GM19468 (cell line): ENCODE measurements around the gene OR5L2.
"Not testable (repeated sequence)": the region's sequence is repeated elsewhere in the genome, so short reads cannot be mapped to it uniquely, and the experiment has no call there.

Experiments used
- ATAC-seq: cut with Tn5 transposase; IDR thresholded peaks from one replicate; pipeline ENCODE4 v1.9.1; 2021; ENCODE audit warnings: mild to moderate bottlenecking, moderate library complexity, moderate number of reproducible peaks; ENCODE audit not compliant: unreplicated experiment; ENCODE audit errors: extremely low read depth

Gene OR5L2

DNA sequence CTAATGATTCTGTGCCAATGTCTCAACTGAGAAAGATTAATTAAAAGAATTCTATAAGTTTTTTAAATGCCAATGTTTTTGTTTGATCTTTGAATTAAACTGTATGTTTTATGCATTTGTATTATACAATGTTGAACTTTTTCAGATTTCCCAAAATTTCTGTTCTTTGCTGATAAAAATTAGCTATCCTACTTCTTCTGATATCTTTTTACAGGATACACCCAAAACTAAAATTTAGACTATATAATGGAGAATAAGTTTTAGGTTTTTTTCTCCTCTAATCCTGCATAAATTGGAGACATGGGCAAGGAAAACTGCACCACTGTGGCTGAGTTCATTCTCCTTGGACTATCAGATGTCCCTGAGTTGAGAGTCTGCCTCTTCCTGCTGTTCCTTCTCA is at the start of gene OR5L2:
Gene OR5L2, plus strand, starts transcription at position 301 of the 400 bp plus-strand sequence. Its CDS starts 0 bp downstream, at position 301.
- ATAC-seq: no peak

DNA sequence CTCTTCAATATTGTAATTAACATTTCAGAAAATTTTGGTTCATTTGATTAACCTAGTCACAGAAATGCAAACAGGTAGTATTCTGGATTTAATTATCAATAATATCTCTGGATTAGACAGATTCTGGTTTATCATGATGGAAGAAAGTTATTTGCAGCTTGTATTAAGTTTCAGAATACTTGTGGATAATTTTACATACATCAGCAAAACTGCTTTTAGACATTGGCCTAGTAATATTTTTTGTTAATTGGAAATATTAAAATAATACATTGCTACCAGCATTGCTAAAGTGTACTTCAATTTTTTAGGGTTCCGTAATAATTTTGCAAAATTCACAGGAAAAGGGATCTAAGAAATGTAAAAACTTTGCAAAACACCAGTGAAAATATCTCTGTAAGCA is 35.4 kb upstream of the OR5L2 start:
- no peak for ATAC-seq

DNA sequence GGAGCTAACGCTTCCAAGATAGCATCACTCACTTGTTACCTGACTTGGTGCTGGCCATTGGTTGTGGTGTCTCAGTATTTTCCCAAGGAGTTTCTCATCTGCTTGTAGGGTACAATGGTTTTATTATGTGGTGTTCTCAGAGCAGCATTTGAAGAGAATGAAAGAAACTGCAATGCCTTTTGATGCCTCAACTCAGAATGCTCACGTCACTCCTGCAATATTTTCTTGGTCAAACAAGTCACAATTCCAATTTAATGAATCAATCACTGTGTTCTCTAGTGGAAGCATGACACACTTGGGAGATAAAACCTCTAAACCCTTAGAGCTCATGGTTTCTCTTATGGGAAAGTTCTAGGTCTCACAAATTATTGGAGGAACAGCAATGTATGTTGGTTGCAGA is 33.7 kb upstream of the OR5L2 start:
- no peak for ATAC-seq

DNA sequence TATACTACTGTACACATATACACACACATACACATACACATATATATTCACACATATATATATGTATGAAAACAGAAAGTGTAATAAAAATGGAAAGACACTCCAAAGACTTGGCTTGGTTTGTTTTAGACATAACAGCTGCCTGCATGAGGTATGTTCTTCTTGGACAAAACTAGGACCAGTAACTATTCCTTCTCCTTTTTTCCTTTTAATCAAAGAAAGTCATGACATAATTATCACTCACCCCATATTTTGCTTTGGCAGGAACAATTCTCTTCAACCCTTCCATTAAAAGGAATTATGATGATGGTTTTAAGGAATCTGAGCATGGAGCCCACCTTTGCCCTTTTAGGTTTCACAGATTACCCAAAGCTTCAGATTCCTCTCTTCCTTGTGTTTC is 31.8 kb upstream of the OR5L2 start, which contains the start of gene OR5D14:
Gene OR5D14, plus strand, starts transcription at position 301 of the 400 bp plus-strand sequence. Its CDS starts 0 bp downstream, at position 301.
- no peak for ATAC-seq

DNA sequence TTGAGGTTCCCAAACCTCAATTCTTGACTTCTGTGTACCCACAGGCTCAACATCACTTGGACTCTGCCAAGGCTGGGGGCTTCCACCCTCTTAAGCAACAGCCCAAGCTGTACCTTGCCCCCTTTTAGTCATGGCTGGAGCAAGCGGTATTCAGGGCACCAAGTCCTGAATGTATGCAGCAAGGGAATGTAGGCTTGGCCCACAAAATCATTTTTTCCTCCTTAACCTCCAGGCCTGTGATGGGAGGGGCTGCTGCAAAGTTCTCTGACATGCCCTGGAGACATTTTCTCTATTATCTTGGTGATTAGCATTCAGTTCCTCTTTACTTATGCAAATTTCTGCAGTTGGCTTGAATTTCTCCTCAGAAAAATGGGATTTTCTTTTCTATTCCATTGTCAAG is 20.8 kb upstream of the OR5L2 start:
- ATAC-seq: no peak

DNA sequence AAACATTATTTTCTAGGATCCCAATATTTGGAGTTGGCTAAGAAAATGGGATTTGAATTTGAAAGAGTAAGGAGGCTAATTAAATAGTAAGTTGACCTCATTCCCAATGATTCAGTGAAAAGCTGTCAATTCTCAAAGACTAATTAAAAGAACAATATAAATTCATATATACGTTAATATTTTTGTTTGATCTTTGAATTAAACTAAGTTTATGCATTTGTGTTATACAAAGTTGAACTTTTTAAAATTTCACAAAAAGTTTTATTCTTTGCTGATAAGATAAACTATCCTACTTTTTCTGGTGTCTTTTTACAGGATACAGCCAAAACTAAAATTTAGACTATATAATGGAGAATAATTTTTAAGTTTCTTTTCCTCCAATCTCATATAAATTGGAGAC is 16.0 kb upstream of the OR5L2 start, which contains the start of gene OR5L1:
Gene OR5L1, plus strand, starts transcription at position 301 of the 400 bp plus-strand sequence. CDS start 100 bp downstream, outside the sequence.
- no peak for ATAC-seq

DNA sequence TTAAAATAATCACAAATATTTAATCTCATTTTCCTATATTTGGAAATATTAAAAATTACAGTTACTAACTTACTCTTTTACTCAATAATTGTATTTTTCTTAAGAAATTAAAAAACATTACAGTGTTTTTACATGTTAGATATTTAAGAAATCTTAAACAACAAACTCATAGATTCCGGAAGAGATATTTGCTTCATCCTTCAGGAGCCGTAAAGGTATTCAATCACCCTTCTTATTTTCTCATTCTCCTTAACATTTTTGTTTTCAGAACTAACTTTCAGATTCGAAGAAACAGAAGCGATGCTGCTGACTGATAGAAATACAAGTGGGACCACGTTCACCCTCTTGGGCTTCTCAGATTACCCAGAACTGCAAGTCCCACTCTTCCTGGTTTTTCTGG is 7.7 kb upstream of the OR5L2 start, which contains the start of gene OR5D18:
Gene OR5D18, plus strand, starts transcription at position 301 of the 400 bp plus-strand sequence. Its CDS starts 0 bp downstream, at position 301.
- ATAC-seq: no peak

DNA sequence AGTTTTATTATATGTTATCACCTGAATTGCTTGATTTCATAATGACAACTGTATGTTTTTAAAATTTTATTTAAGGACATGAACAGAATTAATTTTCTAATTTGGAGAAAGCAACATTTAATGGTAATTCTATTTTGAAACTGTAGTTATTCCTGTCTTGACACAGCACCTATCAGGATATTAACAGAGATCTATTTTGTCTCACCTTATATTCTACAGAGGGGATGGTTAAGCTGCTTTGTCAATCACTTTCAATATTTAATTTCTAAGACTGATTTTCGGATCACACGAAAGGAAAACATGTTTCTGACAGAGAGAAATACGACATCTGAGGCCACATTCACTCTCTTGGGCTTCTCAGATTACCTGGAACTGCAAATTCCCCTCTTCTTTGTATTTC is 11.4 kb downstream of the OR5L2 start, which contains the start of gene OR5D16:
Gene OR5D16, plus strand, starts transcription at position 301 of the 400 bp plus-strand sequence. Its CDS starts 0 bp downstream, at position 301.
- ATAC-seq: no peak

DNA sequence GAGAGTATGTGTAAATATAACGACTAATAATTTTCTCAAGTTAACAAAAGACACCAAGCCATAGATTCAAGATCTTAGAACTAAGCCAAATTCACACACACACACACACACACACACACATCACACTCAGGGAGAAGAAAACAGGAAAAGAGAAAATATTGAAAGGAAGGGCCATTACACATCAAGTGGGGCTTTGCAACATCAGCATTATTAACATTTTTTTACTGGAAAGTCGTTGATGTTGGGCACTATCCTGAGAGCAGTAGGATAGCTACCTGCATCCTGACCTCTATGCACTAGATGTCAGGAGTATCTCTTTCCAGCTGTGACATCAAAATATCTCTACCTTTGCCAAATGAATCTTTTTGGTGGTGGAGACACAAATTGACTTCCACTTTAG is 20.4 kb downstream of the OR5L2 start:
- ATAC-seq: no peak

DNA sequence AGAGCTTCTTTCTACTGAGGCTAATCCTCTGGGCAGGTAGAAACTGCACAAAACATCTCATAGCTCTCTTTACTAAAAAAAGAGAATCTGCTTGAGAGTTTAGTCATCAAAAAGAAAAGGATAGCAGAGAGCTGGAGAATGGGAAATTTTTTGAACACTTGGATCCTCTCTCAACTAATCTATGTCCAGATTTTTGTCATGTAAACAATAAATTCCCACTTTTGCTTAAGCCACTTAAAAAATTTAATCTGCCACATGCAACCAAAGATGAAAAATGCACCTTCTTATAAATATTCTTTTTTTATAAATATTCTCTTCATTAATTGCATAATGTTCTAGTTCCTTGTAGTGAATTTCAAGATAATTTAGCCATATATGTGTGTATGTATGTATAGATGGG is 22.0 kb downstream of the OR5L2 start:
- ATAC-seq: no peak

DNA sequence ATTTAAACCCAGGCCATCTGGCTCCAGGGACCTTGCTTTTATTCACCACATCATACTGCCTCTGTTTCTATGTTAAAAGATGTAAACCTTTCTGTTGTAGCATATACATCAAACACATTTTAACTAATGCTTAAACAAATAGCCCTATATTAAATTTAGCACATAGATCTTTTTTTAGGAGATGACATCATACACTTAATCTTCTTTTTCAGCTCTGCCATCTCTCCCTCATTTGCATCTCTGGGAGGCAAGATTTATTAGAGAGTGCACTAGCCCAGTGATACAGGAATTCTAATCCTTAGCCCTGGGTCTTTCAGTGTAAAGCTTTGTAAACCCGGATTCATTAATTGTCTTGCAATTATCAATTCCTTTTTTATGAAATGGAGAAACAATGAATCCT is 25.1 kb downstream of the OR5L2 start:
- no peak for ATAC-seq

DNA sequence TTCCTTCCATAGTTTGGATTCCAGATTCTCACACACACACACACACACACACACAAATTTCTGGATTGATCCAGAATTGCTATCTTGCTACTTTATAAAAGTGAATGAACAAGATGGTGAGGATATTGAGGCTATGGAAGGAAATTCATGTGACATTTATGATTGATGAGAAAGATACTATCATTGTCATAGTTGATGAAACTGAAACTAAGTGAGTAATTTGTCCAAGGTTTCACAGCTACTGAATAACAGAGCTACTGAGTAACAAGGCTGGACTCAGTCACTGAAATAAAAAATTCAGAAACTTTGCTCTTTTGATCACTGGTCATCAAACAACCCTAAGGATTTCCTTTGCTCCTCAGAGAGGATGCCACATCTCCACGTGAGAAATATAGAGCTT is 27.7 kb downstream of the OR5L2 start:
- no peak for ATAC-seq

DNA sequence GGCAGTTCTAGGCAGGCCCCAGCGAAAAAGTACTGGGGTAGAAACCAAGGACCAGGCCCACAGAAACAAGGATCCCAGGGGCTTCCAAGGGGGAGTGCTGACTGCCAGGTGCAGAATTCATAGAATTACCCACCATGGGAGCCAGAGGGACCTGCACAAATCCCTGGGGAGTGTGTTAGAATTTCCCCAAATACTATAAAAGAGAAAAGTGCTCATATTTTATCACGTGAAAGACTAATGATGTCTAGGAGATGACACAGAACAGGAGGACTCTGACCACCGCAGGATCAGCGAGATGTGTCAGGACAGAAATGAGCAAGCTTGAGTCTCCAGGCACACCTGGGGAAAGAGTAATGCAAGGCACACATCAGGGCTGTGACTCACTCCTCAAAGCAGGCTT is 40.3 kb downstream of the OR5L2 start:
- ATAC-seq: not testable (repeated sequence)

DNA sequence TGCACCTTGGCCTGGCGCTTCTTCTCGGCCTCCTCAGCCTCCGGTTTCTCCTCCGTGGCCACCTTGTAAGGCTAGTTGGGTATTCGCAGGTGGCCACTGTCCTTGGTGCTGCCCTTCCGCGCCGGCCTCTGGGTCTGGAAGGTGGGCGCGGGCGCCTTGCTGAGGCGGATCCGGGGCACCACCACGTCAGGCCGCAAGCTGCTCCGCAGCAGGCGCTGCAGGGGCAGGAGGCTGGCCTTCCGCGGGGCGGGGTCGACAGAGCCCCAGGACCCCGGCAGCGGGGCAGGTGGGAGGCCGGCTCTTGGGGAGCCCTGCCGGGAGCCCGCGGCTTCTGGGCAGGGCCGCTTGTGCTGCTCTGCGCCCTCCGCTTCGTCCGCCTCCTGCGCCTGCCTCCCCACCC is 45.7 kb downstream of the OR5L2 start:
- not testable (repeated sequence) for ATAC-seq

DNA sequence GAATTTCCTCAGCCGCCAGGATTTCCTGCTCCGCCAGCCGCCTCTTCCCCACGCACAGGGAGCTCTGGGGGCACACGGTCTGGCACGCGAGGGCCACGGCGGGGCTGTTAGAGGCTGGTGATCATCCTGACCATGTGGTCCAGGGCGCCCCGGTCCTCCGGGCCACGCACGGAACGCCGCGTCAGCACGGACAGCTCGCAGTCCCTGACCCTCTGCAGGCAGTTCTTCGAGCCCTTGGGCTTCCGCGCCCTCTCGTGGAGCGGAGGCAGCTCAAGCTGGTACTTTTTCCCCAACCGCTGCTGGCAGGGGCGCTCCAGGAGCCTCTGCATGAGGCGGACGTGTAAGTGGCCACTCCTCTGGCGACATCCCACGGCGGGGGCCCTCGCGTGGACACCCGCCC is 46.1 kb downstream of the OR5L2 start:
- ATAC-seq: not testable (repeated sequence)
